GM12891 (cell line): ENCODE measurements around the gene IFT20.

Experiments
- POLR2A ChIP-seq: IDR thresholded peaks from 2 replicates; pipeline ENCODE4 v1.6.1; 2011; ENCODE audit warnings: low read depth, low read length, control low read depth
- POLR2AphosphoS5 ChIP-seq: IDR thresholded peaks from 2 replicates; pipeline ENCODE4 v1.6.1; 2011; ENCODE audit warnings: low read depth, low read length, control low read depth
- SPI1 ChIP-seq: IDR thresholded peaks from 2 replicates; pipeline ENCODE4 v1.6.1; 2011; ENCODE audit warnings: low read depth, low read length, control low read depth
- TAF1 ChIP-seq: IDR thresholded peaks from 2 replicates; pipeline ENCODE4 v1.6.1; 2011; ENCODE audit warnings: low read depth, low read length, control low read depth

DNA sequence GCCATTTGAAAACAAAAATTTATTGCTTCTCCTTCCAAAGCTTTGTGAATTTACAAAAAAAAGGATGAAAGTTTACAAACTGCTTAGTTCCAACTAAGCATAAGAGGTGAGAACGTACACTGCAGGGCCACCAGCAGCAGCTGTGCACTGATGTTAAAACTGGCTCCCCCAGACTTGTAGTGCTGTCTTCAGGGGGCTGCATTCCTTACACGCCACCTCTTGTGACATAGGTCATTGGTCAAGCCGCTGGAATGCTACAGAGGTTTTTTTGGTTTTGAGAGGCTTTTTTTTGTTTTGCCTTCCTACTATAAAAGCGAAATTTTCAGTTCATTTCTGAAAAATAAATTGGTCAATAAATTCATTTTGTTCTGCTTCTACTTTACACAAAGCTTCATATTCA is 6.9 kb downstream of the IFT20 start:
- no peak for TF ChIP-seq POLR2A
- TF ChIP-seq POLR2AphosphoS5, result no peak
- TF ChIP-seq TAF1, result no peak
- TF ChIP-seq SPI1, result no peak
